Lower leg skin (tissue), 3 donors: ENCODE data around the gene CACNA1G.

ENCODE experiments used
- CTCF ChIP-seq, 3 donors: fragments of 450-650 bp; IDR thresholded peaks; one replicate each; pipeline ENCODE4 v1.5.1; 2016; ENCODE audit warnings: antibody characterized with exemption in 3 of 3, mild to moderate bottlenecking in 3 of 3, moderate library complexity in 2 of 3
- POLR2A ChIP-seq, 2 donors: fragments of 450-650 bp; IDR thresholded peaks; one replicate each; pipeline ENCODE4 v1.6.1; 2016 to 2017; ENCODE audit warnings: antibody characterized with exemption in 2 of 2, mild to moderate bottlenecking in 1 of 2, moderate library complexity in 1 of 2

GRCh38 chr17:50580646-50581045 is 20.1 kb downstream of the CACNA1G start:
- TF ChIP-seq POLR2A (IDR thresholded peaks at IDR 0.05) (no peak), CTCF (IDR thresholded peaks at IDR 0.05) (no peak)
